HG03039 (cell line): ENCODE measurements around the gene EXT2.

Source experiments
- ATAC-seq: cut with Tn5 transposase; IDR thresholded peaks from one replicate; pipeline ENCODE4 v1.9.1; 2021; ENCODE audit warnings: mild to moderate bottlenecking, moderate library complexity; ENCODE audit not compliant: unreplicated experiment

Gene EXT2

DNA sequence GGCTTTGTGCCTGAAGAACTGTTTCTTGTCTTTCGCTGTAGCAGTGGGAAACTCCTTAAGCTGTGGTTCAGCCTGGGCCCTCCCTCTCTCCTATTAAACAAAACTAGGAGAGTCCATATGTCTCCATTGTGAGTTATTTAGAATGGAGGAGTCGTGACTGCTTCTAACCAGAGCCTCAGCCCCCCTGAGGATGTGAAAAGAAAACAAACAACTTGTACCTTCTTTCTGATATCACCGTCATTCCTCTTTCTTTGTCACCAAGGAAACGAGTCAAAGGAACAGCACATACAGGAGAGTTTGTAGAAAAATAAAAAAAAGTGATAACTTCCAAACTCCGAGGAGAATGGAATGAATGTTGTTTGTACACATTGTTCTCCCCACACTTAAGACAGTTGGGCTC is 11.6 kb upstream of the EXT2 start:
- ATAC-seq: no peak

DNA sequence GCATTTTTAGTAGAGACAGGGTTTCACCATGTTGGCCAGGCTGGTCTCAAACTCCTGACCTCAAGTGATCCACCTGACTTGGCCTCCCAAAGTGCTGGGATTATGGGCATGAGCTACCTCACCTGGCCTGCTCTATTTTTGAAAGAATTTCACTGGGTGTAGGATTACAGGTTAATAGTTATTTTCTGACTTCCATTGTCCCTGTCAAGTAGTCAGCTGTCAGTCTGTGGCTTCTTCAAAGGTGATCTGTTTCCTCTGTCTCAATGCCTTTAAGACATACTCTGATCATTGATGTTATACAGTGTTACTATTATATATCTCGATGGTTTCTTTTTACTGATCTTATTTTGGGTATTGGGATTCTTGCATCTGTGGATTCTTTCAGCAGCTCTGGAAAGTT is 10.1 kb upstream of the EXT2 start:
- ATAC-seq: no peak

DNA sequence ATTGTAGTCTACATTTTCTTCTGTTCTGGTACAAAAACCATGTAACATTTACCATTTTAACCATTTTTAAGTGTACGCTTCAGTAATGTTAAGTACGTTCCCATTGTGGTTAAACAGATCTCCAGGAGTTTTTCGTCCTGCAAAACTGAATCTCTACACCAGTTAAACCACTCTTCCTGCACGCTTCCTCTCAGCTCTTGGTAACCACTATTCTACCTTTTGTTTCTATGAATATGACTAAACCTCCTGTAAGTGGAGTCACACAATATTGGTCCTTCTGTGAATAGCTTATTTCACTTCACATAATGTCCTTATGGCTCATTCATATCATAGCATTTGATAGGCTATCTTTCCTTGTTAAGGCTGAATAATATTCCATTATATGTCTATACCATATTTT is 7.1 kb upstream of the EXT2 start:
- ATAC-seq: no peak

DNA sequence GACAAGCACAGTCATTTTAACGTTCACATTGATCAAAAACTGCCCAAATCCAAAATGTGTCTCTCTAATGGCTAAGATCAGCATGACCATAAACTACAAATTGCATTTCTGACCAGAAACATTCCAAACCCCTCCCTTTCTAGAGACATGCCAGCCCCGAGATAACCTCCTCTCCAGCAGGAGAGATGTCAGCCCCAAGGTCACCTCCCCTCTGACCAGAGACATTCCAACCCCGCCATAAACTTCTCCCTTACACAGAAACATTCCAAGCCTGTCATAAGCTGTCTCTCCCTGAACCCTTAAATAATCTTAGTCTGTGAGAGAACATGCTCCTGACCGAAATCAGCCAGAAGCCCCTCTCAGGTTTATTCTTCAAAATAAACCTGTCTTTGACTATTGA is 6.6 kb upstream of the EXT2 start:
- ATAC-seq: no peak

DNA sequence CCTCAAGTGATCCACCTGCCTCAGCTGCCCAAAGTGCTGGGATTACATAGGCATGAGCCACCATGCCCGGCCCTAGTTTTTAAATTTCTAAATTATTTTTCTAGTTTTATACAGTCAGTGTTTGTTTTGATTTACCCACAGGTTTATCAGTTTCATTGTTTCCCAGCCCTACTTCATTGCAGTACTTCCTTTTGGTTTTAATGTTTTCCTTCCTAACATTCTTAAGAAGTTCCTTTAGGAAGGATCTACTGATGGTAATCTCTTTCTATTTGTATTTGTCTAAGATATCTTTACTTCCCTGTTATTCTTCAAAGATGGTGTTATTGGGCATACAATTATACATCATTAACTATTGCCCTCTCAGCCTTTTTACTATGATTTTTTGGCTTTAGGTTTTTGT is 4.9 kb upstream of the EXT2 start:
- ATAC-seq: no peak

DNA sequence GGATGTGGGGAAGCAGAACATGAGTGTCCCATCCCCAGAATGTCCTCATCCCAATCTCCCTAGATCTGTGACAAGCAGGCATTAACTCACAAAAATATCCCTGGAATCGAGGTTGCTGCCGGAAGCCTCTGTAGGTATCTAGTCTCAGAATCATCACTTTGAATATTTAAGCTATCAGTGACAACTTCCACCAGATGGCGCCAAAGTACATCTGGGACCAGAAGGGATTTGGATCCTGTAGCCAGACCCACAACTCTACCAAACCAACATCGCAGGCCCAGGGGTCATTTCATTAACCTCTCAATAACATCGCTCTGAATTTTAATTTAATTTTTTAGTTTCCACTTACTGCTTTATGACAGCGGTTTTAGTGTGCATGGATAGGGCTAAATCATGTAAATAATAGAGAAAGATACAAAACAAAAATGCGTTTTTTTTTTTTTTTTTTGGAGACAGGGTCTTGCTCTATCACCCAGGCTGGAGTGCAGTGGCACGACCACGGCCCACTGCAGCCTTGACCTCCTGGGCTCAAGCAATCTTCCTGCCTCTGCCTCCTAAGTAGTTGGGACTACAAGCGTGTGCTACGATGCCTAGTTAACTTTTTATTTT is 1.1 kb upstream of the EXT2 start:
- ATAC-seq: no peak

DNA sequence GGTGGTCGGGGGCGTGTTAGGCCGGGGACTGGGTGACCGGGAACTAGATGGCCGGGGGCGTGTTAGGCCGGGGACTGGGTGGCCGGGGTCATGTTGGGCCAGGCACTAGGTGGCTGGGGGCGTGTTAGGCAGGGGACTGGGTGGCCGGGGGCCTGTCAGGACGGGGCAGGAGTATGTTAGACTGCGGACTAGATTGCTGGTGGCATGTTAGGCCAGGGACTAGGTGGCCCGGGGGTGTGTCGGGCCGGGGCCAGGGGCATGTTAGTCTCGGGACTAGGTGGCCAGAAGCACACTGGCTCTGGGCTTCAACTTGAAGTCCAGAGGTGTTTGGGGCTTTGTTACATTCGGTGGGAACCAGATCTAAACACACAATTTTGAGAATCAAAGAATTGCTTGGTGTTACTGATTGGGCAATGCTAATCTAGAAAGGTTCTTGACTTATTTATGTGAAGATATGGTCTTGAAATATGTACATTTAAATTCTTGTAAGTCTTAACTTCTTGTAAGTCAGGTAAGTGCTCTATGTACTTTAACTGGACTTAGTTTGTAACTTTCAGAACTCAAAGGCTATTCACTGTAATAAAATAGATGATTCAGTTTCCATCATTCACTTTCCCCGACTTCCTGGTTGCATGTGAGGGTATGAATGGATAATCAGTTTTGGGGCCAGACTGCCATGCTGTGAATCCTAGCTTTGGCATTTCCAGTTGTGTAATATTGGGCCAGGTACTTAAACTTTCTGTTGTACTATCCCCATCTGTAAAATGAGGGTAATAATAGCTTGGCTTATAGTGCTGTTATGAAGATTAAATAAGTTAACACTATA is 1.1 kb downstream of the EXT2 start:
- ATAC-seq: peak; percentile 1

DNA sequence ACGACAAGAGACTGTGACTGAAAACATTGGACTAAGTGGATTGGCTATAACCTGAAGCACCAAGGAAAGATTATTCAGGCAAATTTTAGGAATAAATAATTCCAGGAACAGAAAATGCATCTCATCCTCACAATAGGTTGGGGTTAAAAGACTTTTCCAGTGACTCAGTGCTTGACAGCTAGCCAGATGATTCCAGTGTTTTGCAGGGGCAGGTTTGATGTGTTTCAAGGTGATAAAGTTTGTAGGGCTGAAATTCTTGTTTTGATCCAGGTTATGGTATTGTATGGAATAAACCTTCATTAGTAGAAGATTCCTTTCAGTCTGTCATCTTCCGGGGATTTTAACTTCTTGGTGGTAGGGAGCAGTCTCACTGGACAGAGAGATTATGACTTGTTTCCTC is 2.3 kb downstream of the EXT2 start:
- no peak for ATAC-seq

DNA sequence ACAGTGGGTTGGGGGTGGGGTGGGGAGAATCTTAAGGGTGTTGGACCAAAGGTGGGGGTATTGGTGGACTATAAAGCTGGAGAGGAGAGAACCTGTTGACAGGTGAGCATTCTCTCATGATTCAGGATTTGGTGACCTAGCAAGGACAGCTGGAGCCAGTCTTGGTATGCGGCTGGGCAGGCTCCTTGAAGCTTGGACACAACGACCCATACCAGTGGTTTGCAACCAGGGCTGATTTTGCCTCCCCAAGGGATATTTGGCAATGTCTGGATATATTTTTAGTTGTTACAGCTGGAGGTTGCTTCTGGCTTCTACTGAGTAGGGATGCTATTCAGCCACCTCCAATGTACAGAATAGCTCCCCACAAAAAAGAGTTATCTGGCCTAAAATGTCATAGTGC is 5.6 kb downstream of the EXT2 start:
- no peak for ATAC-seq

DNA sequence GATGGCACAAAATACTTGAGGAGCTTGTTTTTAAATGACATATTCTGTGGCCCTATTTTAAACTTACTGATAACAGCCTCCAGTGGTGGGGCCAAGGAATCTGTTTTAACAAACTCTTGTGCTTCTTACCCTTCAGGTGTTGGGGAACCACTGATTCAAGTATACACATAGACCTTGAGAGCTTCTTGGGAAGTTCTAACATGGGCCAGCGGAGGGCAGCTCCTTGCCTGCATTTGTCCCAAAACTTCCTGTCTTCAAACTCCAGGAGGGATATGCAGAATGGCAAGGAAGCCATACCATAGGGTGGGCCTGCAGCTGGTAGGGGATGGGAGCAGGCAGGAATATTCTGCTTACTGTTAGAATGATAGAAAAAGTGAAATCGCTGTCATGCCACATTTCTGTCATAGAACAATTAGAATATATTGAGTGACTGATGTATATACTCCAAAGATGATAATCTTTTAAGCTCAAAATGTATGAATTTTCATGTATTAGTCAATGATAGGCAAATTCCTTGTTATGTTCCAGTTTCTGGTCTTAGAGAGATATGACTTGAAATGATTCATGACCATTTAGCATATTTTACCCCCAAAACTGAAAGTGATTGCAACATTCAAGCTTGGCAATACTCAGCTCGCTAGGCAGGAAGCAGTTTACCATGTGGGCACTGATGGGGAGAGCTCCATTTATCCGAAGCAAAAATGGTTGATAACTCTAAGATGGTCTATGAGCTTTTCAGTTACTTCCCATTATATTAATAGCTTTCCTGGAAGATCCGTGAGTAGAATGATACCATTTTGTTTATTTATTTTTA is 9.2 kb downstream of the EXT2 start:
- ATAC-seq: no peak

DNA sequence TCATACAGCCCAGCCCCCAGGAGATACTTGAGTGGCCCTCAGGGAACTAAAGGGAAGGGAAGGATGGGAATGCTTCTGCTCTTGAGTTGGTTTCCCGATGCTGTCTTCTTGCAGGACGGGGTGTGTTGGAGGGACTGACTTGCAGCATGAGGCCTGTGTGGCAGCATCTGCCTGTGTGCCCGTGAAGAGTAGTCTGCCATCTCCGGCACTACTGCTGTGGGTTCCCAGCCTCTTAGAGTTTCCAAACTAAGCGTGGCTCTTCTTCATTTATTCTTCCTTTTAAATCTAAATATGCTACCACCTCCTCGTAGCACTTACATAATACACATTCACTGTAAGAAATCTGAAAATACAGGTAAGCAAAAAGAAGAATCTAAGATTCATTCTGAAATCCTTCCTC is 12.8 kb downstream of the EXT2 start:
- ATAC-seq: no peak

DNA sequence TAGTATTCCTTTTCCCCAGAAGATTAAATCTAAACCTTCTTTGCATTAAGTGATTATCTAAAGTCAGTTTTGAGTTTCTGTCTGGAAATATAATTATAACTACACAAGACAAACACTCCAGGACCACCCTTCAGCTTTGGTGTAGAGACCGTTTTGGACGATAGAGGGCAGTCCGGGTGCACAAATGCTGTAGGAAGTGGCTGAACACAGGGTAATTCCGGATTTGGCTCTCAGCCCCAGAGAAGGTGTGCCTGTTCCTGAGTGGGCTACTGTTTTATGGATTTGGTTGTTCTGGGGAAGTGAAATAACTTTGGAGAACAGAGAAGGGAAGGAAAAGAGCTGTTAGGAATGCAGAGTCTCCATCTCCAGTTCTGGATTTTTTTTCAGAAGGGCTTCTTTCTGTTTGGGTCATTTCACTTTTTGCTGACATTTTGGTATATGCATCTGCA is 14.8 kb downstream of the EXT2 start:
- ATAC-seq: peak; percentile 93

DNA sequence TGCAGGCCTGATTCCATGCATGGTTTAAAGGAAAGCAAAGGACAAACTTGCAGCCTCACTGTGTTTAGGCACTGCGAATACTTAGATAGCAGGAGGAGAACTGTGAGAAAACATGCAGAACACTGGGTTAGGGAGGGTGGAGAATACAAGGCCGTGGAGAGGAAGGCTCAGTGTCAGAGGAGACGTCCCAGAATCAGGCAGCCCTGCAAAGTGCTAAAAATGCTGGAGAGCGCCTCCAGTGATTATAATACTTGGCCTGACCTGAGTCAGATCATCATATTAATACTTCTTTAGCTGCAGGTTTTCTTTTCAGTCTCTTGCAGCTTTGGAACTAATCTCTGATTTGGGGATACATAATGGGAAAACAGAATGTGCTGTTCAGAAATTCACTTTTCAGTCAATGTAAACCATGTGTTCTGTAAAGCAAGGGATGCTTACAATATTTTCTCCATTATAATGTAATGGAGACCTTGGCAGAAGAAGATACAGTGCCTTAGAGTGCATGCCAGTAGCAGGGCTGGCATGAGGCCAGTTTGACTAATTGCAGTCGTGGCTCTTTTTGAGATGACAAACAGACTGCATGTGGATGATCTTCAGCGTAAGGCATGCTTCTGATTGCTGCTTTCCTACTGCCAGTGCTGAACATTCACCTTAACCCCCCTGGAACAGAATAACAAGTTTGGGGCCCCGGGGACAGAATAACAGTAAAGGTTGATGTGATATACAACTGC is 16.8 kb downstream of the EXT2 start:
- no peak for ATAC-seq

DNA sequence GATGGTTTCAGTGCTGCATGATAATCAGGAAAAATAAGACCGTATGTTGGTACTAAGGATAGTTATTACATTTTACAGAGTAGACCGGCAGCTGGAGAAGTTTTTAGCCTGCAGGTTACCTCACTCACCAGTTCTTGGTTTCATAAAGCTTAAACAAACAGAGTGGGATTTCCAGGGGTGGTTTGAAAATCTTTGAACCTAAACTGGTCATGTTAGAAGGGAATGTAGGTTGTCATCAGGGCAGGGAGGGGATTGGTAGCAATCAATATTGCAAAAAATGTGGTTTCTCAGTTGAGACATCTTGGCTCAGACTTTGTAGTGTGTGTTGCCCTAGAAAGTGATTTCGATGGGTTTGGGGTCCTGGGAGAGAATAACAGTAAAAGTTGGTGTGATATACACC is 17.5 kb downstream of the EXT2 start:
- ATAC-seq: no peak

DNA sequence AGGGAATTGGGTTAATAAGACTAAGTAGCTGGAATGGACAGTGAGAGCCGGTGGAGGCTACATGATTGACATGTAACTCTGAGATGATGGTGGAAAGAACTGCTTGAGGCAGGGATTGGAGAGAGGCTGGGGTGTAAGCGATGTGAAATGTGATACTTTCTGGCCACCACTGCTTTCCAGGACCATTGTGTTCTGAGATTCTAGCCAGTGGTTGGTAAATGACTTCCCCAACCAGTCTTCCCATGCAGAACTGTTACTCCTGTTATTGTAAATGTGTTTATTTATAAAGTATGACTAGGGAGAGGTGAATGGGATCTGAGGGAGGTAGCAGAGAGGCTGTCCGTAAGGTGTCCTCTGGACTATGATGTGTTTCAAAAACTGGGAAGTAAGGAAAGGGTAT is 18.1 kb downstream of the EXT2 start:
- ATAC-seq: no peak

DNA sequence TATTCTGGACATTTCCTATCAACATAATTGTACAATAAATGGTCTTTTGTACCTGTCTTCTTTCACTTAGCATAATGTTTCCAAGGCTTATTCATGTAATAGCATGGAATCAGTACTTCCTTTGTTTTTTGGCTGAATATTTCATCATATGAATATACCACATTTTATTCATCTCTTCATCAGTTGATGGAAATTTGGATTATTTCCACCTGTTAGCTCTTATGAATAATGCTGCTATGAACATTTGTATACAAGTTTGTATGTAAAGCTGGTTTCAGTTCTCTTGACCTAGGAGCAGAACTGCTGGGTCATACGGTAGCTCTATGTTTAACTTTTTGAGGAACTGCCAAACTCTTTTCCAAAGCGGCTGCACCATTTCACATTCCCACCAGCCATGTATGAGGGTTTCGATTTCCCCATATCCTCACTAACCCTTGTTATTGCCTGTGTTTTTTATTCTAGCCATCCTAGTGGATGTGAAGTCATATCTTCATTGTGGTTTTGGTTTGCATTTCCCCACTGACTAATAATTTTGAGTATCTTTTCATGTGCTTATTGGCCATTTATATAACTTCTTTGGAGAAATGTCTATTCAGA is 20.9 kb downstream of the EXT2 start:
- no peak for ATAC-seq

DNA sequence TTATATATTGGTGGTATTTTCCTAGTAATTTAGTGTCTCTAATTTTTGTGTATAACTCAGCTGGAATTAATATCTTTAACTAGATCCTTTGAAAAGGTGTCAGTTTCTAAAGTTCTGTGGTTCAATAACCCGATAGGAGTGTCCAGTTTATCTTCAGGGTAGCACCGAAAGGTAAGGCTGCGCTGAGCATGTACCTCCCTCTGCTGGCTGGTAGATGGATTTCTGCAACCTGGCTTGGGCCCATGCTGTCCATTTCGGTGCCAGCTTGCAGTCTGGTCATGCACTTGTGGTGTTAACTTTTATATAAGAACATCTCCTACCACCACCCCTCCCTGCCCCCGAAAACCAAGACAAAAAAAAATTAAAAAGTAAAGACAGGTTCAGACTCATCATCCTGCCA is 24.7 kb downstream of the EXT2 start:
- ATAC-seq: no peak

DNA sequence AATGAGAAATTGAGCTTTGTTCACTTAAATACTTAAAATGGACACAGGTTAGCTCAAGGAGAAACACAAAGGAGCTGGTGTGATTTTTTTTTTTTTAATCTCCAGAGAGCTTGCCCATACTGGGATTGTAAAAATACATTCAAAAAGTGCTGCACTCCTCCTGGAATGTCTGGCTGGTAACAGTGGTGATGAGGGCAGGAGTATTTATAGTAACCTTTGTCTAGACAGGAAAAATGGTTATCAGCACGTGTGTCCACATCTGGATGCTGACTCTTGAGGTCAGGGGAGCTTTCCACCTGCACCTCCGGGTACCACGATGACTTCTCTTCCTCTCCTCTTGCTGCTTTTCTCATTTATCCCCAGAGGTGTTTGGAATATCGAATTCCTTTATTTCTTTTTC is 30.1 kb downstream of the EXT2 start:
- ATAC-seq: no peak

DNA sequence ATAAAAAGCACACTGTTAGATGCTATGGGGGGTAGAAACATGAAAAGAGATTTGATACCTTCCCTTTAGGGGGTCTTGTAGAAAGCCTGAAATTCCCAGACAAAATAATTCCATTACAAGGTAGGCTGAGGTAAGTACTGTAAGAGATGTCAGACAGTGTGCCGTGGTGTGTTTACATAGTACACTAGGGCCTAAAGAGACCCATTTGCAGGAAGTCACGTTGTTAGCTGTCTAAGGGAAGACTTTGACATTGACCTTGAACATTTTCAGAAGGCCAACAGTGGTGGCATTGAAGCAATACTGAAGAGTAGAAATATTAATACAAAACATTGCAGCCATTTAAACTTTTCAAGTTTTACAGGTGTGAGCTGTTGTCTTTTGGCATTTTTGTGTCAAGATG is 30.8 kb downstream of the EXT2 start:
- no peak for ATAC-seq

DNA sequence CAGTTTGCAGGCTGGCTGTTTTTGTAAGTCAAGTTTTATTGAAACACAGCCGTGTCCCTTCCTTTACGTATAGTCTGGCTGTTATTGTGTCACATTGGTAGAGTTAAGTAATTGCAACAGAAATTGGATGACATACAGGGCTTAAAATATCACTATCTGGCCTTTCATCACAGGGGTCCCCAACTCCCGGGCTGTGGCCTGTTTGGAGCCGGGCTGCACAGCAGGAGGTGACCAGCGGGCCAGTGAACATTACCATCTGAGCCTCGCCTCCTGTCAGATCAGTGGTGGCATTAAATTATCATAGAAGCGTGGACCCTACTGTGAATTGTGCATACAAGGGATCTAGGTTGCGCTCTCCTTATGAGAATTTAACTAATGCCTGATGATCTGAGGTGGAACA is 31.7 kb downstream of the EXT2 start:
- ATAC-seq: no peak

DNA sequence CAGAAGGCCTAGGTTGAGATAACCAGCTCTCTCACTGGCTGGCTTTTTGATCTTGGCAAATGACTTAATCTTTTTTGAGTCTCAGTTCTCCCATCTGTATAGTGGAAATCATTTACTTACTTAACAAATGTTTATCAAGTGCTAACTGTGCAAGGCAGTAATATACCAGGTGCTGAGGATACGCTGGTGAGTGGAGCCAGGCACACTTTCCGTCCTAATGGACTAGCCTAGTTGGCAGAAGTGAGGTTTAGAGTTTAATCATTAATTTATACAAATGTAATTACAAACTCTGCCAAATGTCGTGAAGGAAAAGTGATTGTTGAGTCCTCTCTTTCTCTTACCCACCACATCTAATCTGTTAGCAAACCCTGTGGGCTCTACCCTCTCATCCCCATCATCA is 33.3 kb downstream of the EXT2 start:
- ATAC-seq: no peak
